Kasumi-1 (cell line): ENCODE data around the gene PLXNA4.

Experiments
- DNase-seq, 2 experiments: peaks; one replicate each; lab custom pipeline; 2025; lab: John Stamatoyannopoulos, UW

The PLXNA4 gene

DNA sequence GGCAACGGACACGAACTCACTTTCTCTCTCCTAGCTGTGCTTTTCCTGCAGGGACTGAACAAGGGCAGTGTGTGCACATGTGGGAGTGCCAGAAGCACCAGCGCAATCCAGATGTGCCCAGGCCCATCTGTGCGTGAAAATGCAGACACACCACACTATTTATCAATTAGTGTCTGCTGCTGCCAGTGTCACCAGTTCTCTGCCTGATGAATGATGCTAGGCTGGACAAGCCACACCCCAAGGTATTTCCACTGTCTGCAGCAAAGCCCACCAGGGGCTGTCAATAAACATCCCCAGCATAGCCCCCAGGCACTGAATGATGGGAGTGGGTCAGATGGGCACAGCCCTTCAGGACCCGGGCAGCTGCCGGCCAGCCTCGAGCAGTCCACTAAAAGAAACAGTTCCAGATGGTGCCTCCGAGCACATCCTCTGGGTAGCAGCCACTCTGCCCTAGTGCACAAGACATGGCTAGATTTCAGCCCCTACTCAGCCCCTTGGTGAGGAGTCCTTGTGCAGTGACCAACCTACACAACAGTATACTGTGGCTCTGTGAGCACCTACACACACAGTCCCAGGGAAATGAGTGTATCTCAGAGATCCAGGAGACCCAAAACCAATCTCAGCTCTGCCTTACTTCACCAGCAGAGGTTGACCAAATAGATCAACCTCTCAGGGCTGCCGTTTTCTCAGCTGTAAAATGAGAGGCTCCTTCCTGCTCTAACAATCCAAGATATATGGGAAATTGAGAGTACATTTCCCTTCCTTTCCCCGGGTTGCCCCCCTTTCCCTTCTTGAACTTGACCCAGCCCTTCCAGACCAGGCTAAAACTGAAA is 314.7 kb downstream of the PLXNA4 start:
- no peak for DNase-seq

DNA sequence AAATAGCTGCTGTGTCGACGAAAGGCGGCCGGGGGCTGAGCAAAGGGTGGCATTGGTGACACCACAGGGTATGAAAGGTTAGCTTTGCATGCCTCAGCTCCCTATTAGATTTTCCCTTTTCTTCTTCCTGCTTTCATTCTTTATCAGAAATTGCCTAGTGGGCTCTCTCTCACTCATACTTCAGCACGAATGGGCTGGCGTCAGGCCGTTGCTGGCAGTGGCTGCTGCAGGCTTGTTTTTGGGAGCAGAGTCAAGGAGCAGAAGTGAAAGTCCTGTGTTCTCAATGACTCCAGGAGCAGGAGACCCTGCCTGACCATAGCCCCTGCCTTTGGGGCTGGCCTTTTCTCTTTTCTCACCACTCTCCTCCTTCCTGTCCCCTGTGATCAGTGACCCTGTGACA is 318.0 kb downstream of the PLXNA4 start:
- no peak for DNase-seq

DNA sequence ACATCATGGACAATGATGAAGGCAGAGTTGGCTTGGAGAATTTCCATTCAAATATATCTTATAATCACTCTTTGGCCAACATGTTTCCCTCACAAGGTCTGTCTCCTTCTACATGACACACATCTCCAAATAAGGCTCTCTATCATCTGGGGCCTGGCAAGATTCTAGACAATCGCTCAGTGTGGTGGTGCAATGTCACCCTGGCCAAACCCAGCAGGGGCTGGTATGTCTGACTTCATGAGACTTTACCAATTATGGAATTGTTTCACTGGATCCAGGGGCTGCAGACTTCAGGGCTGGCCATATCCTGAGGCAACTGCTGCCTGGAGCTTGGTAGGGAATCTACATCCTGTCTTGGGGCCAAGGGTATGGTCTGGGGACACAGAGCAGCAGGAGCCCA is 319.0 kb downstream of the PLXNA4 start:
- no peak for DNase-seq

DNA sequence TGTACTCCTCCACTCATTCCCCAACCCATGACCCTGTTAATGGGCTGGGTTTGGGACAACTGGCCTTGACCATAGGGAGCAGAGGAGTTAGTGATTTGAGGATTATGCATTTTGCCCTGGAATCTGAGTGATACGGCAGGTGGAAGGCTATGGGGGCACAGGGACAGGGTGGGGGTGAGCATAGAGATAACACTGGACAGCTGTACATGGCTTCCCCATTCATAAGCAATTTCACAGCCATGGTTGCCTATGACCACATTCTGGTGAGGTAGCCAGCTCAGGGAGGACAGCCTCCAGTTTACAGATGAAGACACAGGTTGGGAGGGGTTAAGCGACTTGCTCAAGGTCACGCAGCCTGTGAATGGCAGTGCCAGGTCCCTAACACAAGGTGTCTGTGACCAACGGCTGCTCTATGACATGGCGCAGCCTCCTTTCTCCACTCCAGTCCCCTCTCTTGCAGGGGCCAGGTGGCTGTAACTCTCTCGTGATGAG is 319.5 kb downstream of the PLXNA4 start:
- DNase-seq = no peak

DNA sequence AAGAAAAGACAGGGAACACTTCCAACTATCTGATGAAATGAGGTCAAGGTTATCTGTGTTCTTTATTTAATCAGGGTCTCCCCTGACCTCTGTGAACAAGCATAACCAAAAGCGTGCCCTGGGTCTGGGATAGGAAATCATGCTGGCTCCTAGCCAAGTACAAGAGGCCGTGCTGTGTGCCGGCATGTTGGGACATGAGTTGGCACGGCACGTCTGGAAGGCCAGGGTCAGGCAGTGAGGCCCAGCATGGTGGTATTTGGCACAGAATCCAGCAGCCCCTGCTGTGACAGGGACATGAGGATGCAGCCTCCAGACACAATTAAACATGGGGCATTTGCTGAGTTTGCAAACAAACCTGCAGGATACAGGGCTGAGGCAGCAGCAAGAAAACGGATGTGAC is 320.4 kb downstream of the PLXNA4 start:
- no peak for DNase-seq

DNA sequence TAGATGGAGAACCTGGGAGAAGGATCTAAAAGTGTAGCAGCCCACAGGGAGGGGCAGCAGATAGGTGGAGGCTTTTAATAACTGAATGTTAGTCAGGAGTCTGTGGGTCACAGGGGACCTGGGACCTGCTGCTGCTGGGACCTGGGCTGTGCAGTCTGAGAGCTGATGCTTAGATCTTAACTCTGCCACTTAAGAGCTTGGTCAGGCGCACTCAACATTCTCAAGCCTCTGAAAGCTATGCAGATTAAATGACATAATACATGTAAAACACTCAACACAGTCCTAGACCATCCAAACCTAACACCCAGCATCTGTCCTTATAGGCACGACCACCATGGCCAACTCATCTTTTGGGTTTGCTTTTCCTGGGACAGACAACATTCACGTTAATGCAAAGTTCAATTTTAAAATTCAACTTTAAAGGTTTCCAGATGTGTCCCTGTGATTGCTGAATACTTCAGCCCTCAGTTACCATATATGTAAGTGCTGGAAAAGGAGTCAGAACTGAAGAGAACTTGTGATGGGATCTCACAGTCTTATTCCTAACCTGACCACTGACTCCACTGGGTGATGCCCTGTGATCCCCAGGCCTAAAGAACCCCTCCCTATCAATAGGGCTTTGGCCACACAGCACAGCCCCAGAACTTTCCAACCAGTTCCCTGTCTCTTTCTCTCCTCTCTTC is 321.0 kb downstream of the PLXNA4 start:
- no peak for DNase-seq

DNA sequence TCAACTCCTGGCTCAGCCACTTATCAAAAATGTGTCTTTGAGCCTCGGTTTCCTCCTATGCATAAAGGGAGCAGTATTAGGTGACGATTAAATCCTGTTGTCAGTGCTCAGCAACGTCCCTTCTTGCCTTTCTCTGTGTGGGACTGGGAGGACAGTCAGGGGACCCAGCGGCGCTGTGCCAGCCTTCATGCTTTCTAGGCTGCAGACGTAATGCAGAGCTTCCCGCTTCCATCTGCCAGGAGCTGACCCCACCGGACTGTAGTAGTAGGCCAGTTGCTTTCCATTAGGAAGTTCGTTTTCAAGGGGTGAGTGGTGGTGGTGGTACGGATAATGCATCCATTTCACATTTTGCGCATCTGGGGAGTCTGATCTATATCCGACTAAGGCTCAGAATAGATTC is 321.8 kb downstream of the PLXNA4 start:
- no peak for DNase-seq

DNA sequence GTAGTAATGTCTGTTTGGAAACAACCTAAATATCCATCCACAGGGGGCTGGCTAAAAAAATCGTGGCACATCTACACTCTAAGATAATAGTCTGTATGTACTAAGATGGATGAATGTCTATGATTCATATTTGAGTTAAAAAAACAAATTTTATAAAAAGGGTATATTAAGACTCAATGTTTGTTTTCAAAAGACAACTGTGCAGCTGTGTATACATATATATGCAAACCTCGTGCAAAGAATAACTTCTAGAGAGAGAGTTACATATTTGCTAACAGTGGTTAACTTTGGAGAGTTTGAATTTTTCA is 323.5 kb downstream of the PLXNA4 start:
- DNase-seq = no peak

DNA sequence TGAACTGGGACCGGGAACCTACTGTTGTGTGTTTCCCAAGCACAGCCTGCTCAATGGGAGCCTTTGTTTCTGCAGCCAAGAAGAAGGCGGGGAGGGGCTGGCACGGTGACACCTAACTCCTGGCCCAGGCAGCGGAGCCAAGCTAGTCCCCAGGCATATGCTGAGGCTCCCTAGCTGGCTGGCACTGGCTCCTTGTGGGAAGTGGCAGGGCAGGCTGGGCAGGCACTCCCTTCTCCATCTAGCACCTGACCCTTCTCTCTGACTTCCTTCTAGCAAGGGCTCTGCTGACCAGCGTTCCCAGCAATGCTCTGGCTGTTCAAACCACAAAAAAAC is 325.0 kb downstream of the PLXNA4 start:
- no peak for DNase-seq

DNA sequence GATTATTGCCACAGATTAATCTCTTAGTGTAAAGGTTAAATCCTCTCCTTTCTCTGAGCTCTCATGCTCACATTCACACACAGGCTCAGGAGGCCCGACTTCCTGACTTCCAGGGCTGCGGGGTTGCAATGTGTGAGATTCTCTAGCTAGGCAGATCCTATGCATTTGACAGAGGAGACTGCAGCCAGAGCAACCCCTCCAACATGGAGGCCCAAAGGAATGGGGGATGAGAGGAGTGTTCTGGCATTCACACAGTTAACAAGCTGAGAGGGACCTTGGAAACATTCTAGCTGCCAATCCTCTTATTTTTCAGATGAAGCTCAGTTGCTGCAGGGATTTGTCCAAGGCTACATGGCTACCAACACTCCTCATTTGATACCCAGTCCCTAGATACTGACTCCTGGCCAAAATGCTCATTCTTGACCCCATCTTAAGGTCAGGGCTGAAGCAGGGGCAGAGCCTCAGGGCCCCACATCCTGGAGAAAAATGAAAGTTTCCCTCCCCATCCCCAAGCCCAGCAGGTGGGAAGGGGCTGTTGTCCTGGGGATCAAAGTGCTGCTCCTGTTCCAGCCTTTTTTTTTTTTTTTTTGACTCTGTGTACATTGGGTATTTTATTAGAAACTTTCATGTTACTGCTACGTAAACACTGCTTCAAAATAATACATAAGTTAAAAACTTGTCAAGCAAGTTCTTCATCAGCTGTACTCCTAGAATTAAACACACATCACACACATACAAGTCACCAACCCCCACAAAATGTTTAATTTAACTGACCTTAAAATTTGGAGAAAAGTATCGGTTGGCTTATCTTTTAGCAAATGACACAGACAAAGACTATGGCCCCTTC is 325.6 kb downstream of the PLXNA4 start:
- no peak for DNase-seq

DNA sequence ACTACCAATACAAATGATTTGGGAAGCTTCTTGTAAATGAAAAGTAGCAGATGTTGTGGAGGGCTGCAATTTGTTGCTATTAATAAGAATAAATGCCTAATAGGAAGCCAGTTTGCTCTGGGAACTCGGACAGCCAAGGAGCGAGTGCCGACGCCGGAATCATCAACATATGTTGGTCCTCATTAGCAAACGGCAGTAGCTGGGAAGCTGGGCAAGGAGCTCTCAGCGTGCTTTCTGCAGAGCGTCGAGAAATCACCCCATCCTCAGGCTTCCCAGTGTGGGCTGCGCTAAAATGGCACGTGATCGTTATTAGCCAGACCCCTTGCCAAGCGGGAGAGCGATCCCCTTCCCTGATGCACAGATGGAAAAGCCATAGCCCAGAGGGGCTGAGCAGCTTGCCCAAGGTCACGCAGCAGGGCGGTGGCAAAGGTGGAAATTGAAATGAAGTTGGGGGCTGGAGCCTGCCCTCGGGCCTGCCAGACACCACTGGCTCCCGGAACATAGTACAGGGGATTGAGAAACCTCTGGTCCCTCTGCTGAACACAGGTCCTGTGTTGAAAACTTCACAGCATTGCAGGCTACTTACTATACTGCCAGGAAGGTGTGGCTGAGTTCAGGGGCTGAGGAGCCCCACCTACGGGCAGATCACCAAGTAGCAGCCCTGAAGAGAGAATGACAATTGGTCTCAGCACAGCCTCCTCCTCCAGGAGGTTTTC is 326.9 kb downstream of the PLXNA4 start:
- DNase-seq = peak; percentile 33 to 49

DNA sequence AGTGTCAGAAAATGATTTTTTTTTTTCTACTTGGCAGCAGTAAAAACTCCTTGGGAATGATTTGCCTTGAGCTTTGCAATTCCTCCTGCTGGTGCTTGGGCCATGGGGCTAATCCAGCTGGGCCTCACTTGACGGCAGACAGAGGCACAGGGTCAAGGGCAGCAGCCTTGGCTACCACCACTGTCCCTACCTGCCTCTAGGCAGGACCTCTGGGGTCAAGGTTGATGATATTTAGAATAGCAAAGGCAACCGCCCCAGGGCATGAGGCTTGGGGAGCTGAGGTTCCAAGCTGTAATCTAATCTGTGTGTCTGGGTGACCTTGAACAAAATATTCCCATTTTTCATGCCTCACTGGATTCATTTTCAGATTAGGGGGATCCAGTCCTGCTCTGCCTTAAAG is 327.4 kb downstream of the PLXNA4 start:
- no peak for DNase-seq

DNA sequence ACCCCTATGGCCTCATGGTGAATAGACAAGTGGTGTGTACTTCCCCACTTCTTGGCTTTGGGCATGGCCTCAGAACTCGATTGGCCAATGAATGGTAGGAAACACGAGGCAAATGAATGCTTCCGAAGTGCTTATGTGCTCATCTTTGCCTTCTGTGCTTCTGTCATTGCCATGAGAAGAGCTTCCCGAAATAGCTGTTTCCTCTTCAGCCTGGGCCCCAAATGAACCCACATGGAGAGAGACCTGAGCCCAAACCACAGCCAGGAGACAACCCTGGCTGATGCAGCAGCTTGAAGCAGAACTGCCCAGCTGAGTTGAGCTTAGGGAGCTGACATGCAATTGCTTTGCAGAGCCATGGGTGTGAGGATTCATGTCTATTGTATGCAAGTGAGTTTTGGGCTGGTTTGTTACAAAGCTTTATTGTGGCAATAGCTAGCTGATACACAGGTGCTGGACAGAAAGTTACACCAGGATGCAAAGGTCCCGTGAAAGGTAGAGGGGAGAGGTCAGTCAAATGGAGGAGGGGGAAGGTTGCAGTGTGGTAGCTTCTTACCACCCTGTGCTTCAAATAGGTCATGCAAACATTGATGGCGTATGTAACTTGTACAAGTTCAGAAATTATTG is 328.2 kb downstream of the PLXNA4 start:
- DNase-seq = peak; percentile 90 to 91

DNA sequence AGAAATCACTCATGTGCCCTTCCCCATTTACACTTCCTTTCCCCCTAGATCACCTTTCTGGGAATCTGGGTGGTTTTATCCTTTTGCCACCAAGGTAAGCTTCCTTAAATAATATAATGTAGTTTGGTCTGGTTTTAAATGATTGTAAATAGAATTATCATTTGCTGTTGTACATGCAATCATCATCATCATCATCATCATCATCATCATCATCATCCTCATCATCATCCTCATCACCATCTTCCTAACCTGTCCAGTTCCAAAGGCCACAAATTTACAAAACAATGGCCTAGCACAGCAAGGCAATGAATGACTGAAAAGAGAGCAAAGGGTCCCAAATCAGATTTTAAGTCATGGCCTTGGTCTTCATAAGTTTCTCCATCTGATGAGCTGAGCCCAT is 329.7 kb downstream of the PLXNA4 start:
- DNase-seq = no peak

DNA sequence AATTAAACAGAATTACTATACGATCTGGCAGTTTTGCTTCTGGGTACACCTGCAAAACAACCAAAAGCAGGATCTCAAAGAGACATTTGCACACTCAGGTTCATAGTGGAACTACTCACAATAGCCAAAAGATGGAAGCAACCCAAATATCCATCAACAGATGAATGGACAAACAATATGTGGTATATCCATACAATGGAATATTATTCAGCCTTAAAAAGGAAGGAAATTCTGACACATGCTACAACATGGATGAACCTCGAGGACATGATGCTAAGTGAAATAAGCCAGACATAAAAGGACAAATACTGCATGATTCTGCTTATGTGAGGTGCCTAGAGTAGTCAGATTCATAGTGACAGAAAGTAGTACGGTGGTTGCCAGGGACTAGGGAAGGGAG is 330.7 kb downstream of the PLXNA4 start:
- DNase-seq = no peak

DNA sequence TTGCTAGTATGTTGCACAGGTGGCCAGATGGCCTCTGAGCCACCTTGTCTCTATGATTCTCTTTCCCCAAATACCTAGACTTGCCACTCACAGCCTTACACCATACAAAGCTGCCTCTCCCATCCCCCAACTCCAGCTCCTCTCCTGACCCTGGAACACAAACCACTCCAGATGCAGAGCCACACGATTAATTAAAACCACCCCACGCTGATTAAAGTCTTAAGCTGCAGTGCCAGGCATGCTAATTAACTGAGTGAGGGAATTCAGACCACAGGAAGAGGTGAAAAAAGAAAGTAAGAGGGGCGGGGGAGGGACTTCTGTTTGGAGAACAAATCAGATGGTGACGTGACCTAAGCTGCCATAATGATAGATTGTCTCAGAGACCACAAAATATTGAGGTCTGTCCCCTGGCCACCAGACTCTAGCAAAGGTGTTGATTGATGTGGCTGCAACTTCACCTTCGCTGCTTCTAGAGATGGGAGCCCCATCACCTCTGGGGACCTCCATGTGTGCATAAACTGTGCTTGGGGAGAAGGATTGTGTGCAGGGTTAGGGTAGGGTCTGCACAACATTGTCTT is 331.3 kb downstream of the PLXNA4 start:
- no peak for DNase-seq

DNA sequence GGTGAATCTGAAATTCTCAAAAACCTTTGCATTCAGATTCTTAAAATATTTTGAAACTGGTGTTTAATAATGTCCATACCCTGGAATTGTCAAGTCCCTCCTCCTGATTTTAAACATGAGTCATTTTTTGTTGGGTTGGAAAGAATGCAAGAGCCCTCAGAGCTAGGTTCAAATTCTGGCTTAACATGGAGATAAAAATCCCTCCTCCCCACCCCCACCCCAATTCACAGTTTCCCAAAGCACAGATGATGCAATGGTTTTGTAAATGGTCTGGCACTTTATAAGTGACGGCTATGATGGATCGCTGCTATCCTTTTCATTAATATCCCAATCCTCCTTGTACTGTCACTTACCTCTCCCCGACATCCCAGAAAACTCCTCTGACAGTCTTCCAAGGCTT is 332.8 kb downstream of the PLXNA4 start:
- no peak for DNase-seq

DNA sequence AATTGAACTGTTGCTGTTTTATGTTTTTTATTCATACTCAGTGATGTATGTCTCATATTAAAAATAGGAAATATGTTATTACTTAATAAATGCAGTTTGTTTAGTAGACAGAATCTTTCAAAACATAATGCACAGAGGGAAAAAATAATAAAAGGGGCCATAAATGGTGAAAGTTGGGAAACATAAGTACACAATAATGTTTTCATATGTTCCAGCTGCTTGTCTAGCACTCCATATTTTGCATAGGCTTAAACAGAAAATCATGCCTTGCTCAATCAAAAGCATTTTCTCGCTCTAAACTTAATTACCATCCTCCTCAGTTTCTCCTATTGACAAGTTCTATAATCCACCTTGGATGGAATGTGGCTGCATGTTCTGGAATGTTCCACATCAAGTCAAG is 333.2 kb downstream of the PLXNA4 start:
- DNase-seq = no peak

DNA sequence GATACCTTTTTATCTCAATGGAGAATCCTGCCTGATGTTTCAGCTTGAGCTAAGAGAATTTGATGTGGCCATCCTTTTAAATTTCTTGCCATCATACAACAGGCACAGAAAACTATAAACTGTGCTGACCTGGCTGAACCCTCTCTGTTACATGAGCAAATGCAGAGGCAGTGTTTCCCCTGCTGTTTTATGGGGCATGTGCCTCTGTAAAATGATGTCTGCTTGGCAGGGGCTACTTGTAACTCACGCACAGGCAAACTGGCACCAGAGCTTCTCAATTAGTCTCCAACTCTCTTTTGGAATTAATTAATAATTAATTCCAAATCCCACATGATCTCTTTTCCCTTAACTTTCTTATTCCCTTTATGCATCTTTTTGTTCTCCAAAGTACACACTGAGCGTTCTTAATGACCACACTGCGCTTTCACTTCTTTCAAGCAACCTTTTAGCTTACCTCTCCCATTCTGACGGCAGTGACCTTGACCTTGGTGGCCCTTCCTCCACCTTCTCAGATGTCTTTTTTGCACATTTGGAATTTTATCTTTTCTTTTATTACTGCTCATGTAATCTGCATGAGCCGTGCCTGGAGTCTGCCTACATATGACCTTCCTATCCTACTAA is 334.0 kb downstream of the PLXNA4 start:
- DNase-seq = no peak

DNA sequence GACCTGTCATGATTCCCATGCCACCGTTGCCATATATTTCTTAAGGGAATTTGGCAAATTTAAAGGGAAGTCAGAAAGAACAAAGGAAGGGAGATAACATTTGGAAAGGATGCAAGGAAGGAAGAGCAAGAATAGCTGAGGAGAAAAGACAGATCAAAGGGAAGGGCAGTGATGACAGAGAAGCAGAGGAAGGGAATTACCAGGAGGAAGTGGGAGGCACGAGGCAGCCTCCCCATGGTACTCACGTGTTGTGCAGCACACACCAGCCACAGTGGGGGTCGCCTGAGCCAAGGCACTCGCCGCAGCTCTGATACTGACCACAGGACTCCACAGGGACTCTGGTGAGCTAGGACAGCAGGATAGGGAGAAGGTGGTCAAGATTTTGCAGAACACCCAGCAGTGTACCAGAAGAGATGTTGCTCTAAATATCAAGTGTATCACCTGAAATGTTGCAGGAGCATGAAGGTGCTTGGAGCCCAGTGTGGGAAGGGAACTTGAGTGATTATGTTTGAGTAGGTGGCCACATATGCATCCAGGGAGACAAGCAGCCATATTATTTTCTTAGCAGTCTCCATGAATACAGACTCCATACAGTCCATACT is 335.3 kb downstream of the PLXNA4 start:
- peak in 1 of 2 experiments; percentile 2 for DNase-seq

DNA sequence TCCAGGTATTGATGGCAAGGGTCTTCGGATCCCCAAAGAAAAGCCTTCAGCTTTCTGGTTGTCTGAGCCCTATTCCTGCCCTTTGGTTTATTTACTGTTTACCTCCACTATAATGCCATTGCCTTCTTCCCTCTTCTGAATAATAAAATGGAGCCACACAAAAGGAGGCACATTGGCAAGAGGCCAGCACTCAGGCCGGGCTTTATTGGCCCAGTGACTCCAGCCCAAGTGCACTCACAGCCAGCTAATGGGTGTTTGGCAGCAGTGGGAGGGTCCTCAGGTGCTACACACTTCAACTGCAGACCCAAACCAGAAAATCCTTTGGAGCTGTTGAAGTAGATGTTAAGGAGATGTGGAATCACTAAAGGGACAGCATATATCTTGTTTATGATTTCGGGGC is 336.0 kb downstream of the PLXNA4 start:
- no peak for DNase-seq
